Activated CD8-positive, alpha-beta memory T cell treated with anti-CD3 and anti-CD28 coated beads for 4 hours (primary cell): ENCODE data around the gene CACNA1C.

Source experiments
- DNase-seq, 2 donors: peaks; one replicate each; pipeline ENCODE4 v3.0.0-alpha.2; 2020; ENCODE audit warnings: low read depth in 2 of 2

The CACNA1C gene

DNA sequence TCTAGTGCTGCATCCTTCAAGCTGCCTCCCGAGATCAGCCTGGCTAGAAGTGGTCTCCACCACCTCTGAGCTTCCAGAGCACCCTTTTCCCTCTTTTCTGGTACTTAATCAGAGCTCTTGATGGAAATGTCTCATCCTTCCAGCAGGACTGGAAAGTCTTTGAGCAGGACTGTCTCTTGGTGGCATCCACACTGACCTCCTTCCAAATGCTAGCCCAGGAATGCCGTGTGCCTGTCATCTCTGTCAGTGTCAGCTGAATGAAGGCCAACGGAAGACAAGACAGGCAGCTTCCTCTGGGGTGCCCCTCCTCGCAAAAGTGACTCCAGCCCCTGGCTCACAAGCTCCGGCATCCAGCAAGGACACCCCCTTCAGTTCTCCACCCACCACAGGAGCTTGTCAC, 570.7 kb downstream of the CACNA1C start:
- DNase-seq, result no peak

DNA sequence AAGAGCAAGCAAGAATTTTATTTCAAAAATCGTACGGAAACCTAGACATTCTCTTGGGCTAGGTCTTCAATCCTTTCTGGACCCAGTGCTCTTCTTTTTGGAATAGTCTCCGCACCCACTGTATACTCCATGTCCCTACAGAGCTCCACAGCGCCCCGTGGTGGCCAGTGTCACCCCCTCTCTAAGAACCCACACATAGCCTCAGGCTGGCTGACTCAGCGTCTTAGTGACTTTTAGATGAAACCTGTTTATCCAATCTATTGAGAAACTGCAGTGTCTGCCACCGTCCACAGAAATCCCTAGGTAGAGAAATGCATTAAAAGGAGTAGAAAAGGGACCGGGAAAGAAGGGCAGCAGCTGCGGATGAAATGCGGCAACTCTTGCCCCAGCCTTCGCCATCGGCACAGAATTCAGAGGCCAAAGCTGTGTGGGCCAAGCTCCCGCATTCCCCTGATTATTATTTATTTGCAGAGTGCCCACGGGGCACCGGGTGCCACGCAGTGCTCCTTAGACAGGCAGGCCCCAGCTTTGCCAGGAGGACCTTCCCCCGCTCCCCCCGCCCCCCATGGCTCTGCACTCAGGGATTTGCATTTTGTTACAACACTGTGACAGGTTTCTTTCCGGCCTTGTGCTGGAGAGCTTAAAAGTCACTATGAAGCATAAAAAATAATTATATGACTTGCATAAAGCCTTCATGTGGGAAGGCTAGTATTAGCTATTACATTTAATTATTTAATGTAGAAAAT, 571.9 kb downstream of the CACNA1C start:
- no peak for DNase-seq

DNA sequence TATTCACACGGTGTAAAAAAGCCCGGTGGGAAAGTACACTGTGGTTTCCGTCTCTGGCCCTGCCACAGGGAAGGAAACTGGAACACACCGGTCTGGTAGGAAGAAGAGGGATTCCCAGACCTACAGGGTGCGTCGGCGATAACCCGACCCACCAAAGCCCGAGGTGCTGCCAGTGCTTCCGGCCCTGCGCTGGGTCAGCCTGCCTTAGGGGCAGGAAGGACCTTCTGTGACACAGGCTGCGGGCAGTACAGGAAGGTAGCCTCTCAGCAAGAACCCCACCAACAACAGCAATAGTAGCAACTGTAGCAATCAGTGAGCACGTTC, 572.5 kb downstream of the CACNA1C start:
- DNase-seq, result no peak

DNA sequence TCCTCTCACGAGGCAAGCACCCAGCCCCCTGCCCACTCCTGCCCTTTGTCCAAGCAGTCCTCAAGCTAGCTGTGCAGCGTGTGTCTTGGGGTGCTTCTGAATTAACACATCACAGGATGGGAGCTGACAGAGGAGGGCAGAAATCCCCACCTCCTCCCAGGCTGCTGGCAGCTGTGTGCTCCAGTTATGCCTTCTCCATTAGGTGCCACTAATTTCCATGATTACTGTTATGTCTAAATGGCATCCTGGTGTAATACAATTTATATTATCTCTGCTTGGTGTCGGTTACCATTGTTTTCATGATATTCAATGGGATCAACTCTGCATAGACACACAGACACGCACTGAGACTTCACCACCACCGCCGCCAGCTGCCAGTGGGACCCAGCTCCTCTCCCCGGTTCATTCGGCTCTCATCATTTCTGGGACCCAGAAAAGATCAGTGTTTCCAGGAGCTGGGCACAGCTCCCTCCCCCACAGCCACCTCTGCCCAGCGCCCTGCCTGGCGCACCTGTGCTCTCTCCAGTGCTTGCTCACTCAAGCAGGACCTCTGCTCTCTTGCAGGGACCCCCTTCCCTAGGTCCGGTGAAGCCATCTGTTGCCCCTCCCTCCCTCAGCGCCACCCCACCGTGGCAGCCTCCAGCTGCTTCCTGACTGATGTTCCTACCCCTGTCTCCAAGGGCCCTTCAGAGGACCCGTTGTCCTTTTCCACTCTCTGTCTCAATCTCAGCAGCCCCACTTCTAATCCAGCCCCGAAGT, 574.5 kb downstream of the CACNA1C start:
- DNase-seq, result no peak

DNA sequence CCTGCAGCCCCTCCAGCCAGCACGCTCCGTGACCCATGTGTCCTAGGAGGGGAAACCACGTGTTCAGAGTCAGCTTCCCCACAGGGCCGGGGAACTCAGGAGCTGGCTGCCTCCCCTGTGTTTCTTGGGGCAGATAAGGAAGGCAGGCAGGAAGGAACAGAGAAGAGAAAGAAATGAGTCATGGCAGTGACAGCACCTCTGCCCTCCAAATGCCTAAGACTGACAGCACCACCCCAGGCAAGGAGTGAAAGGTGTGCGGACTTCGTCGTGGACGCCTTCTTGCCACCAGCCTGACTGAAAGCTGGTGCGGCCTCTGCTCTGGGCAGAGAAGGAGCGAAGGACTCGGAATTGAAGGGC, 575.0 kb downstream of the CACNA1C start:
- DNase-seq, result no peak

DNA sequence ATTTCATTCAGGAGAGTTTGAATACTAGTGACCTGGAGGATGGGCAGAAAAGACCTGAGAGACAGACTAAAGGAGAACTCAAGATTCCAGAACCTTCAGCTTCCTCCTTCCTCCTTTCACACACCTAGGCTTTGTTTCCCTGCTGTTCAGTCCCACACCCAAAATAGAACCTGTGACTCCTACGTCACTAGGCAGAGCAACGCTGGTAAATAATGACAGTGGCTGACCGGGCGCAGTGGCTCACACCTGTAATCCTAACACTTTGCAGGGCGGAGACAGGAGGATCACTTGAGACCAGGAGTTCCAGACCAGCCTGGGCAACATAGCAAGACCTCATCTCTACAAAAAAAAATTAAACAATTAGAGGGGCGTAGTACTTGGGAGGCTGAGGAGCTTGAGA, 575.6 kb downstream of the CACNA1C start:
- DNase-seq, result no peak

DNA sequence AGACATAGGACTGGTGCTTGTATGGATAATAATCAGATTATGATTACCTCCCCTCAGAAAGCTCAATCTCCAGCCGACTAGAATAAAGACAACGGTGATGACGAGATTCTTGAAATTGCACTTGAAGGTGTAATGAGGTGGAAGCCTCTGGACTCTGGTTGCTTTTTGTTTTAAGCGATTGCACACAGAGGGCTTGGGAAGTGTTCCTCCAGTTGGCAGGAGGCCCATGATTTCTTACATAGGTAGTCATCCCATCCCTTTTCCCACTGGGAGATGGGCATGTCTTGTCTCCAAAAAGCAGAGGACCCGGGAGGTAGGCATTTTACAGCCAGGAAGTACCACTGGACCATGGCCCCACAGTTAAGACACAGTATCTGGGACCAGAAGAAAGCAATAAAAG, 576.3 kb downstream of the CACNA1C start:
- DNase-seq, result no peak

DNA sequence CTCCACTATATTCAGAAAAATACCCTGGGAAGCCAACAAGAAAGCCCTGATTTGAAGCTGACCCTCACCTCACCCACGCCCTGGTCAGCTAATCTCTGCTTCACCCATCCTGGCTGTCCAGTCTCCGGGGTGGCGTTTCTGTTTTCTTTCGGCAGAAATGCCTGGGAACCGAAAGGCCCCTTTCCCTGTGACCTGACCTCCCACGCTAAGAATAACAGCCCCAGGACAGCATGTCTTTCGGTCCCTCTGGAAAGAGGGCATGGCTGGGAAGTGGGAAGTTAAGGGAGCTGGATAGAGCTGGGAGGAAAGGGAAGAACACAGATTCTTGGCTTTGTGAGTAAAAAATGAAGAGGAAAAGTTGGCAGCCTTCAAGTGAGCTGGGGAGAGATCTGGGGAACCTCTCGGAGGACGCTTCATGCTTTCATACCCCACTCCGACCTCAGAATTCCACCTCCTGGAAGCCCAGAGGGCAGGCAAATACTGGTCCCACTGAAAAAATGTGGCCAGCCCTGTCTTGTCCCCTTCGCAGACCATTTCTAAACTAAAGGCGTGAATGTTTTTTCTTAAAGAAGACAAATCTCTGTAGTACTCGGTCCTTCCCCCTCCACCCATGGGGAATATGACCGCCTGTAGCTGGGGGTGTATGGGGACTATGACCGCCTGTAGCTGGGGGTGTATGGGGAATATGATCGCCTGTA, 579.0 kb downstream of the CACNA1C start:
- no peak for DNase-seq

DNA sequence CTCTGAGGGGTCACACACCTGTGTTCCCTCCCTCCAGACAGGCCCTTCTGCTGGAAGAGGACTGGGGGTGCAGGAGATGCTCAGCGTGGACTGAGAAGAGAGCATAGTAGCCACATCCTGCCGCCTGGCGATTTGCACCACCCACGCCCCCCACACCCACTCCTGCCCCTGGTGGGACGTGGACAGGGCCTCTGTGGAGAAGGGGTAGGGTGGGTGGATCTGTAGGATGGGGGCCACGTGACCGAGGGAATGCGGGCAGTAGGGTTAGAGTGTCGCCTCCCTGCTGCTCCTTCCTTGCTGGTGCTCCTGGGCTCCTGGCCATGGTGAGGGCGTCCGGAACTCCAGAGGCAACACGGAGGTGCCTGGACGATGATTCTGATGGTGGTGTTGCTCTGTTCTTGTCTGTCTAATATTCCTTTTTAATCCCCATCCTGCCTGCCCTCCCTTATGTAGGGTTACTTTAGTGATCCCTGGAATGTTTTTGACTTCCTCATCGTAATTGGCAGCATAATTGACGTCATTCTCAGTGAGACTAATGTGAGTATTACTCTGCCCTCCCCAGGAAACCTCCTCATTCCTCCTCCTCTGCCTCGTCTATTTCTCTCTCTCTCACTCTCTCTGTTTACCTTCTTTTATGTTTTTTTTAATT, 580.5 kb downstream of the CACNA1C start:
- no peak for DNase-seq

DNA sequence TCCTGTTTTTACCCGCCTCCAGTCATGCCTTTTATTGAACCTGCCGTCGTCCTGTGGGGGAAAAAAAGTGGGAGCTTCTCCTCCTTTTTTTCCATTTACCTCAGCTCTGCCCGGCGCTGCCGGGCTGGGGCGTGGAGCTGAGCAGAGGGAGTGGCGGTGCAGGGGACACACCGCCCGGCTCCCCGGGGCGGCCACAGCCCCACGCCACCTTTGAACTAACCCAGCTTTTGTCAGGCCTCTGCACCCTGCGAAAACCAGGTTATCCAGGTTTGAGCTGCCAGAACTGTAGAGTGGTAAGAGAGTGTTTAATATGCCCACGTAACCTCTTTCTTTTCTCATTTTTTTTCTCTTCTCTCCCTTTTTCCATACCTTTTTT, 581.0 kb downstream of the CACNA1C start:
- no peak for DNase-seq

DNA sequence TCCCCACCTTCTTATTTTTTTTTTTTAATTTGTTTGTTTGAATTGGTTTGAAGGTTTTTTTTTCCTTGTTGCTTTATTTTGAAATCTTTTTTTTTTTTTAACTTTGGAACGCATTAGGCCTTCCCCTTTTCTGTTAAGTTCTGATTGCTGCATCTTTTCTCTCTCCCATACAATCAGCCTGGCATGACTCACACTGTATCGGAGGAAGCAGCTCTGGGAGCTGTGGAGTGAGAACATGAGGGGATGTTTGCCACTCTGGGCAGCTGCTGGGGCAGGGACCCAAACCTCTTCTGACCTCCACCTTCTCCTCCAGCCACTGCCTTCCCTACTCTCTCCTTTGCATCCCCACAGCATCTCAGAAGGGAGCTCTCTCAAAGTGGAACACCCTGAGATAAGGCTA, 581.7 kb downstream of the CACNA1C start:
- no peak for DNase-seq

DNA sequence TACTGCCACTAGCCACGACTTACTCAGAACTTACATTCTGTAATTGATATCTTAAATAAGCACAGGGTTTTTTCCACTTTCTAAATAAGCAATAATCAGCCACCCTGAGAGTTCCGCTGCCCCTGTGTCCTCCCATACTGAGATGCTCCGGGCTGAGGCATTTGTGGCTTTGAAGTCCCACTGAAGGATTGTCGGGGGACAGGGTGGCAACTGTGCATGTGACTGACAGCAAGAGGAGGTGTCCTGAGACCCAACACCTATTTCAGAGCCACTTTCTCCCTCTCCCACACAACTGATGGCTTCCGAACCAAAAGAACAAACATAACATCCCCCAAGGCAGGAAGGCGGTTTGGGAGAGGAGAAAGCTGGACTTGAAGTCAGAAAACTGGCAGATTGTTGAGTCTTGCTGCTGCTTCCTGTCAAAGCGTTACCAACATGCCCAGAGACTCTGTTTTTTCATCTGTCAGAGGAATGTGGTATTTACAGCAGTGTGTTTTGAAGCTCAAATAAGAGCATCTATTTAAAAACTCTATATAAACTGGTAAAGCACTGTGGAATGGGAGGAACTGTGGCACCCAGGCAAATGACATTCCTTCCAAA, 584.1 kb downstream of the CACNA1C start:
- no peak for DNase-seq

DNA sequence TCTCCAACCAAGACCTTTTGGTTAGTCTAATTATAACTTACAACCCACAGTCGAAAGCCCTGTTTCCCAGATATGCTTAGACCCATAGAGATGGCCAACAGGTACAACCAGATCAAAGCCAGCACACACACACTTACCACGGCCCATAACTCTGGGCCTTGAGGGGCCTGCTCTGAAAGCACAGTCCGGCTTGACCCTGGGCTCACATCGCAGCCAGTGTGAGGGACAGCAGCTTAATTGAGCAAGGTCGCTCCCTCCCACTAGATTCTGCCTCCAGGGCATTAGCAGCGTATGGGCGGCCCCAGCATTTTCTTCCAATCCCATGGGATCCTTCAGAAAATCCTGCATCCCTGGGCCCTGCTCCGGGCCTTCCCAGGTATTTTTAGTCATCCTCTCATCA, 584.6 kb downstream of the CACNA1C start:
- no peak for DNase-seq

DNA sequence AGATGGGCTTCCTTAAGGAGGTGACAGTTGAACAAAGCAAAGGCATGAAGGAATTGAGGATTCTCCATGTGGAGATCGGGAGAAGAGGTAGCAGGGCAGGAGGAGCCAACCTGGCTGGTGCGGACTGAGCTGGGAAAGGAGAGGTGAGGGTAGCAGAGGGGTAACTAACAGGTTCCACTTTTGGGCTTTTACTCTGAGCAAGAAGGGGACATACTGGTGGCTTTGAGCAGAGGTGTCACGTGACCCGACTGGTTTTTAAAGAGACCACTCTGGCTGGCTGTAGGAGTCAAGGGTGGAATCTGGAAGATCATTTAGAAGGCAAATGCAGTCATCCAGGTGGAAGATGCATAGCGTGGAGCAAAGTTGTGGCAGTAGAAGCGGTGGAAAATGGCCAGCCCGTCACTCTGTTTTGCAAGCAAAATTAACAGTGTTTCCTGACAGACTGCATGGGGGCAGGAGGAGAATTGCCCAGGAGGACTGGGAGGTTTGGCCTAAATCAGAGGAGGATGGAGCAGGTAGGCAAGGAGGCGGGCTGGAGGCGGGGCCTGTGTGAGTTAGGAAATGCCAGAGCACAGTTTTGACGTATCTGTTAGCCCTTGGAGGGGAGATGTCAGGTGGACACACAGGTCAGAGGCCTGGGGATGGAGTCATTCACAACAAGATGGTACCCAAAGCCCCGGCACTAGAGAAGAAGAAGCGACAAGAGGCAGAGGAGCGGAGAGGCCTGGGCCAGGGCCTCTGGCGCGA, 585.7 kb downstream of the CACNA1C start:
- DNase-seq, result no peak

DNA sequence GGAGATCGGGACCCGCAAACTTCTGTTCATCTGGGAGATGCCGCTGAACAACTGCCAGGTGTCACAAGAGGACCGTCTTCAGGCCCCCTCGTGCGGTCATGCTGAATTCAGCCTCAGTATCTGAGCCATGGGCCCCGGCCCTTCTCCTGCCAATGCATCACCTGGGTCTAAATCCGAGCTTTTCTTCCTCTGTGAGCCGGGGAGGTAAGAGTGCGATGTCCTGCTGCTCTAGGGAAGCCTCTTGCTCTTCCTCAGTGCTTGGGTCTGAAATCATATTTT, 586.2 kb downstream of the CACNA1C start:
- no peak for DNase-seq

DNA sequence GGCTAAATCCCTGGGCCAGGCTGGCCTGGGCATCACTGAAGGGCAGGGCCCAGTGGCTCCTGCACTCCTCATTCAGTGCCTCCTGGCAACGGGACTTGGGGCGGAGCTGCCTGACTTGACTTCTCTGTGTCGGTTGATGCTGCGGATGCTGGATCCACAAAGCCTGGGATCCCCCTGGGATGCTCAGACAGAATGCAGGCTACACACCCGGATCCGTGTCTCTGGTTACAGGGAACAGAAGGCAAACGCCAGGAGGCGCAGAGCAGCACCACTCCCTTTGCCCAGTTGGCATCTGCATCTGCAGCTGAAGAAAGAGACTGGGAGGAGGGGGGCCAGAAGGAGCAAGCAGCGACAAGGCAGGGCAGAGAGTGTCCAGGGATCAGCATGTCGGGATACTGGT, 587.5 kb downstream of the CACNA1C start:
- DNase-seq, result no peak

DNA sequence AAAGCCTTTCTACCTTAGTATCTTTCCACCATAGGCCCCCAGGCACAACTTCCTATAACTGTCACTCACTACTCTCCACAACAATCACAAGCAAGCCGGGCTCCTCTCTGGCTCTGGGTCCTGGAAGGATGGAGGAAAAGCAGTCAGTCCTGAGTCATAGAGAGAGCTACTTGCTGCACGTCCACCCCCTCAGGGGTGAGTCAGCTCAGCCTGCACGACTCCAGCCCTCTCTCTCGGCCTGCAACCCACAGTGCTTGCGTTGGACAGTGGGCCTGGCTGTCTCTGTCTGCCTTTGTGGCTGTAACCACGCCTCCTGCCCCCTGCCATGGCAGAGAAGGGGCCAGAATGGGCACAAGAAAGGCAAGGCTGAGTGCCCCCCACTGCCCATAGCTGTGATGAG, 587.9 kb downstream of the CACNA1C start:
- DNase-seq, result no peak

DNA sequence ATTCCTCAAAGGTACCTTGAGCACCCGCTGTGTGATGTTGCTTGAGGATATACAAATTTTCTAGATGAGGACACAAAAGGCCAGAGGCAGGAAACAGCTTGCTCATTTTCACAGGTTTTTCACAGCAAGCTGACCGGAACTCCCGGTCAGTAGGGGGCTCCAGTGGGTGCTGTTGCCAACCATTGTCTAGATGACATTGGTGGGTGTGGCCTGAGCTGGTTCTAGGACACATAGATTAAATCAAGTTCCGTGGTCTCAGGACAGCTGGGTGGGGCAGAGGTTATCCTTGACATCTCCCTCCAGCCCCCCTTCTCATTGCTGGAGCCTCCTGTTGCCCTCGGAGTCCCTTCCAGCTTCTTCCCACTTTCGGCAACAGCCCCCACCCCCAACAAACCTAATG, 588.4 kb downstream of the CACNA1C start:
- DNase-seq, result no peak

DNA sequence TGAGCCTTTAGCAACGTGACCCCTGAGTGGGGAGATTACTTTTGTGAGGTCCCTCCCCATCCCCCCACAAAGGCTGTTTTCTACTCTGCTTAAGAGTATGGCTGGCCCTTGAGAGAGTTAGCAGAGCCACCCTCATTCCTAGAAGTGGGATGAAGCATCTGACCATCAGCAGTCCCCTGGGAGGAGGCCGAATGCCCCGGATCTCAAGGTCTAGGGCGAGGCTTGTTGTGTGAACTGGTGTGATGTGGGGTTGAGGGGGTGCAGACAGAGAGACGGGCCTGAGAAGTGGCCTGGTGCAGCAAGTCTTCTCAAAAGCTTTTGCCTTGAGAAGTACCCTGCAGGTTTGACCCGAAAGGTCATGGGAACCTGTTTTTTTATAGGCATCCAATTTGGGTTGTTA, 589.0 kb downstream of the CACNA1C start:
- no peak for DNase-seq

DNA sequence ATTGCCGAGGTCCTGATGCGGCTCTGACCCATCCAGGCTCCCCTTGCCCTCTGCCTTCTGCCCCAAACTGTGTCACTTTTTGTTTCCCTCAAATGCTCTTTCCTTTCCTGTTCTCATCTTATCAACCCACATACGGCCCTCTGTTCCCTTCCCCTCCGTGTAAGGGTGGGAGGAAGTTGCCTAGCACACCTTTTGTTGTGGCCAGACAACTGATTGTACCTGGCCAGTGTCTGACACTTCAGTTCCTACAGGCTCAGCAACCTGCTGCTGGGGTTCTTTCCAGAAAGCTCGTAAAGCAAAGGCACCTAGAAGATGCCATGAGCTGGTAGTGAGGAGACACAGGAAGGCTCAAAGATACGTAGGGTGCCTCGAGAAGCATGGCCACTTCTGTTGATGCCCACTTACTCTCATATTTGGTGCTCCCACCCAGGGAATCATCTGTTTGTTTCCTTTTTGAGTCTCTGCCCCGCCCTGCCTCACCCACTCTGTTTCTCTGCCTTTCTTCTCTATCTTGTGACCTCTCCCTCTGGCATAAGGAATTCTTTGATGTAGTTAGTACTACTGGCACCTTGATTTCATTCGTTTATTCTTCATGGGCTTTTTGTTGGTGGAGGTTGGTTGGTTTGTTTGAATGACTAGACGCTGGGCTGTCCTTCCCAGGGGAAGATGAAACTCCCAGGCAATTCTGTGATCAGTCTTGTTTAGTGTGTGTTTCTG, 589.5 kb downstream of the CACNA1C start:
- no peak for DNase-seq

DNA sequence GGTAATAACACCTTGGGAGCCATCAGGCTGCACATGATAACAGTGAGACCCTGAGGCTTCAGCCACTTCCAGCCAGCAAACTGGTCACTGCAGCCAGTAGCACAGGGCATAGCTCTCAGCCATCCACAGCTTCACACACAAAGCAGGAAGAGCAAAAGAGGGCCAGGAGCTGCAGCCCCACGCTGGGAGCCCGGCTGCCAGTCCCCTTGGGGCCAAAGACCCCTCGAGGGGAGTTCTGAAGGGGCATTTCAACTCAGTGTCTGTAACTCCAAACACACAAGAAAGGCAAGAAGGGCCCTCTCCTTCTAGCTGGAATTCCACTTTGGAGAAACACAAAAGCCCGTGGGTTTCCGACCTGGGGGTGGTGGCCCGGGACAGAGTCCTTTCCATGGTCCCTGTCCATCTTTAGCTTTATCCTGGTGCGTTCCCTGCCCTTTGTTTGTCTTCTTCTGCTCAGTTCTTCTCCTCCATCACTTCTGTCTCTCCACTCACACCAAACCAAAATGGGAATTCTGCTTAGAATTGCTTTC, 590.2 kb downstream of the CACNA1C start:
- DNase-seq, result no peak
